Measurements from ENCODE around the gene NINL. TPM values are rescaled to one million over a fixed set of nuclear protein-coding genes. Genes with fewer than 3 reads are reported as not detected.

NINL gene
- total RNA-seq, 1 experiment from 2014 or later: 31.5 TPM

- POLR2A ChIA-PET (ENCODE audit: low non-redundant PET): no interaction called here
- BruUV-seq (replicated peaks): no TSS peak
- no peaks in the 10 kb centered on the region for H3K9me3 ChIP-seq (ENCODE audit: low read depth, low read length, poor library complexity, severe bottlenecking)
- H3K27me3 ChIP-seq (replicated peaks; ENCODE audit: insufficient read depth, low read depth, low read length, poor library complexity): no peaks in the 10 kb centered on the region
- TF ChIP-seq CTCF (conservative IDR thresholded peaks at IDR 0.05; ENCODE audit: low read depth, low read length) (no peak), EZH2 (IDR thresholded peaks at IDR 0.05; ENCODE audit: borderline replicate concordance, low read depth, low read length, poor library complexity, severe bottlenecking) (no peak)
- CTCF ChIA-PET: no interaction called here
- no peak for DNase-seq (ENCODE audit: low spot score)
- H3K4me3 ChIP-seq (ENCODE audit: low read depth, low read length, poor library complexity, severe bottlenecking): no peak overlapping the region
- no peaks in the 10 kb centered on the region for H3K36me3 ChIP-seq (ENCODE audit: insufficient read depth, low read length, poor library complexity, severe bottlenecking)
- H3K4me1 ChIP-seq (ENCODE audit: insufficient read depth, low read length, poor library complexity, severe bottlenecking): no peaks in the 10 kb centered on the region
- intact Hi-C loops (cut with micrococcal nuclease; ENCODE audit: unreplicated experiment): no loop called here
- no peak overlapping the region for H3K27ac ChIP-seq (ENCODE audit: low read depth, low read length, poor library complexity, severe bottlenecking)
Measured at GRCh38 chr20:25533920-25534700, 51.2 kb downstream of the NINL start.

- no peak for DNase-seq (ENCODE audit: low spot score)
- Histone ChIP-seq H3K9me3 (ENCODE audit: low read depth, low read length, poor library complexity, severe bottlenecking) (no peaks in the 10 kb centered on the region), H3K4me1 (ENCODE audit: insufficient read depth, low read length, poor library complexity, severe bottlenecking) (no peaks in the 10 kb centered on the region), H3K36me3 (ENCODE audit: insufficient read depth, low read length, poor library complexity, severe bottlenecking) (no peaks in the 10 kb centered on the region), H3K27me3 (replicated peaks; ENCODE audit: insufficient read depth, low read depth, low read length, poor library complexity) (no peaks in the 10 kb centered on the region), H3K27ac (ENCODE audit: low read depth, low read length, poor library complexity, severe bottlenecking) (no peak overlapping the region), H3K4me3 (ENCODE audit: low read depth, low read length, poor library complexity, severe bottlenecking) (no peak overlapping the region)
- ChIA-PET POLR2A (ENCODE audit: low non-redundant PET) (no interaction called here), CTCF (no interaction called here)
- intact Hi-C loops (cut with micrococcal nuclease; ENCODE audit: unreplicated experiment): no loop called here
- TF ChIP-seq CTCF (conservative IDR thresholded peaks at IDR 0.05; ENCODE audit: low read depth, low read length) (no peak), EZH2 (IDR thresholded peaks at IDR 0.05; ENCODE audit: borderline replicate concordance, low read depth, low read length, poor library complexity, severe bottlenecking) (no peak)
- BruUV-seq (replicated peaks): no TSS peak
Measured at GRCh38 chr20:25532971-25533391, 52.4 kb downstream of the NINL start.

GRCh38 chr20:25532015-25532751 lies 53.1 kb downstream of the NINL start:
- Histone ChIP-seq H3K36me3 (ENCODE audit: insufficient read depth, low read length, poor library complexity, severe bottlenecking) (no peaks in the 10 kb centered on the region), H3K27ac (ENCODE audit: low read depth, low read length, poor library complexity, severe bottlenecking) (no peak overlapping the region), H3K27me3 (replicated peaks; ENCODE audit: insufficient read depth, low read depth, low read length, poor library complexity) (no peaks in the 10 kb centered on the region), H3K4me3 (ENCODE audit: low read depth, low read length, poor library complexity, severe bottlenecking) (no peak overlapping the region), H3K4me1 (ENCODE audit: insufficient read depth, low read length, poor library complexity, severe bottlenecking) (no peaks in the 10 kb centered on the region), H3K9me3 (ENCODE audit: low read depth, low read length, poor library complexity, severe bottlenecking) (no peaks in the 10 kb centered on the region)
- no TSS peak for BruUV-seq (replicated peaks)
- POLR2A ChIA-PET (ENCODE audit: low non-redundant PET): no interaction called here
- CTCF ChIA-PET: no interaction called here
- intact Hi-C loops (cut with micrococcal nuclease; ENCODE audit: unreplicated experiment): no loop called here
- TF ChIP-seq CTCF (conservative IDR thresholded peaks at IDR 0.05; ENCODE audit: low read depth, low read length): no peak
- TF ChIP-seq EZH2 (IDR thresholded peaks at IDR 0.05; ENCODE audit: borderline replicate concordance, low read depth, low read length, poor library complexity, severe bottlenecking): no peak
- no peak for DNase-seq (ENCODE audit: low spot score)

Measured in A673 (cell line).